CD8-positive, alpha-beta memory T cell (primary cell): ENCODE results near the gene HORMAD1. TPM values are rescaled to one million over a fixed set of nuclear protein-coding genes. Genes with fewer than 3 reads are reported as not detected.

ENCODE experiments used
- CTCF ChIA-PET: fragments of 350-600 bp; sonication (Branson Sonifier 250); formaldehyde crosslinking; loops from one replicate; lab custom pipeline; 2021; ENCODE audit warnings: antibody characterized with exemption; lab: Charles Lee
- POLR2A ChIA-PET: fragments of 350-600 bp; sonication (Branson Sonifier 250); formaldehyde crosslinking; loops from one replicate; lab custom pipeline; 2021; ENCODE audit warnings: antibody characterized with exemption; lab: Charles Lee
- DNase-seq, 5 donors: peaks; one replicate each; pipeline versions ENCODE4 v3.0.0 to v3.0.0-alpha.2; 2020 to 2022; ENCODE audit warnings: mixed read lengths in 1 of 5
- H3K27ac ChIP-seq: one replicate; pipeline ENCODE4 v1.7.0; 2013; ENCODE audit warnings: low read depth, mild to moderate bottlenecking, low read length, moderate library complexity
- H3K27me3 ChIP-seq: 2 replicates; pipeline ENCODE4 v1.7.0; 2013; ENCODE audit warnings: low read length, mild to moderate bottlenecking; ENCODE audit not compliant: insufficient read depth, poor library complexity, severe bottlenecking
- H3K36me3 ChIP-seq: 2 replicates; pipeline ENCODE4 v1.7.0; 2013; ENCODE audit warnings: mild to moderate bottlenecking, low read length, moderate library complexity; ENCODE audit not compliant: insufficient read depth
- H3K4me1 ChIP-seq: 2 replicates; pipeline ENCODE4 v1.7.0; 2013; ENCODE audit warnings: mild to moderate bottlenecking, low read length, moderate library complexity; ENCODE audit not compliant: insufficient read depth
- H3K4me3 ChIP-seq: 2 replicates; pipeline ENCODE4 v1.7.0; 2013; ENCODE audit warnings: mild to moderate bottlenecking, low read length
- H3K9me3 ChIP-seq: 2 replicates; pipeline ENCODE4 v1.7.0; 2013; ENCODE audit warnings: mild to moderate bottlenecking, low read length
- H3K27ac Mint-ChIP-seq, 8 donors: one replicate each; pipeline ENCODE4 v1.8.0; 2020 to 2021; ENCODE audit warnings: mixed read lengths in 8 of 8, mild to moderate bottlenecking in 6 of 8, inconsistent platforms in 3 of 8, moderate library complexity in 3 of 8
- H3K27me3 Mint-ChIP-seq, 2 donors: one replicate each; pipeline ENCODE4 v1.8.0; 2020 to 2021; ENCODE audit warnings: mixed read lengths in 2 of 2, mild to moderate bottlenecking in 1 of 2, moderate library complexity in 1 of 2
- H3K36me3 Mint-ChIP-seq, 3 donors: one replicate each; pipeline ENCODE4 v1.8.0; 2020 to 2021; ENCODE audit warnings: mixed read lengths in 3 of 3, inconsistent platforms in 1 of 3, mild to moderate bottlenecking in 1 of 3
- H3K4me1 Mint-ChIP-seq, 3 donors: one replicate each; pipeline ENCODE4 v1.8.0; 2020 to 2021; ENCODE audit warnings: mixed read lengths in 3 of 3, inconsistent platforms in 1 of 3, mild to moderate bottlenecking in 1 of 3
- H3K4me3 Mint-ChIP-seq, 7 donors: one replicate each; pipeline ENCODE4 v1.8.0; 2020 to 2021; ENCODE audit warnings: mixed read lengths in 7 of 7, mild to moderate bottlenecking in 6 of 7, moderate library complexity in 4 of 7, inconsistent platforms in 2 of 7
- H3K9me3 Mint-ChIP-seq, 5 donors: one replicate each; pipeline ENCODE4 v1.8.0; 2020 to 2022; ENCODE audit warnings: mixed read lengths in 5 of 5, mild to moderate bottlenecking in 3 of 5, moderate library complexity in 2 of 5, inconsistent platforms in 1 of 5
- polyA plus RNA-seq: library from polyadenylated mRNA; unstranded; fragments of 300-500 nt; fragmentation: Illumina TruSeq; gene quantifications from one replicate; pipeline ENCODE4 v1.2.3, GENCODE V29; 2021
- total RNA-seq, 2 experiments: library from RNA; stranded (reverse); gene quantifications; one replicate each; pipeline ENCODE4 v1.2.3, GENCODE V29; 2021

Gene HORMAD1
- total and polyA plus RNA-seq, 3 experiments from 2014 or later = not detected

- CTCF ChIA-PET = no interaction called here
Measured at GRCh38 chr1:150649441-150650075, 71.1 kb downstream of the HORMAD1 start.

More at GRCh38 chr1:150649441-150650075, 71.1 kb downstream of the HORMAD1 start:
- peaks cover 2 to 7% (median 6%) of the 10 kb centered on the region in 3 donors for H3K4me1 Mint-ChIP-seq
- Histone ChIP-seq H3K27ac (no peak overlapping the region), H3K9me3 (no peaks in the 10 kb centered on the region), H3K4me3 (no peak overlapping the region), H3K36me3 (peaks cover 39% of the 10 kb centered on the region), H3K27me3 (no peaks in the 10 kb centered on the region), H3K4me1 (no peaks in the 10 kb centered on the region)
- H3K4me3 Mint-ChIP-seq = no peak overlapping the region
- DNase-seq = no peak
- peaks cover 0 to 2% of the 10 kb centered on the region in 2 donors for H3K27me3 Mint-ChIP-seq
- H3K9me3 Mint-ChIP-seq = no peaks in the 10 kb centered on the region
- no peak overlapping the region for H3K27ac Mint-ChIP-seq
- POLR2A ChIA-PET = no interaction called here
- H3K36me3 Mint-ChIP-seq = peaks cover 0 to 61% (median 8%) of the 10 kb centered on the region in 3 donors

Other genes starting within 250 kb of the HORMAD1 start
- gene TARS2, start 233.5 kb downstream of the HORMAD1 start, total RNA-seq = 10 to 100 TPM; 49.7 to 51.2 TPM
- gene TARS2, start 233.5 kb downstream of the HORMAD1 start, polyA plus RNA-seq = 29.0 TPM
- 1 to 10 TPM; 1.3 to 1.5 TPM for gene ECM1, start 212.8 kb downstream of the HORMAD1 start, total RNA-seq
- 0.09 TPM for gene ECM1, start 212.8 kb downstream of the HORMAD1 start, polyA plus RNA-seq
- gene FALEC, start 205.1 kb downstream of the HORMAD1 start, total RNA-seq = not detected
- gene FALEC, start 205.1 kb downstream of the HORMAD1 start, polyA plus RNA-seq = not detected
- under 1 TPM; 0.22 to 0.31 TPM for gene ADAMTSL4, start 171.5 kb downstream of the HORMAD1 start, total RNA-seq
- gene ADAMTSL4, start 171.5 kb downstream of the HORMAD1 start, polyA plus RNA-seq = not detected
- 100 to 1,000 TPM; 211 to 216 TPM for gene MCL1, start 141.3 kb downstream of the HORMAD1 start, total RNA-seq
- gene MCL1, start 141.3 kb downstream of the HORMAD1 start, polyA plus RNA-seq = 168 TPM
- gene ENSA, start 91.3 kb downstream of the HORMAD1 start, total RNA-seq = 100 to 1,000 TPM; 249 to 252 TPM
- gene ENSA, start 91.3 kb downstream of the HORMAD1 start, polyA plus RNA-seq = 72.5 TPM
- gene GOLPH3L, start 23.7 kb downstream of the HORMAD1 start, total RNA-seq = 10 to 100 TPM; 18.1 to 20.0 TPM
- 23.1 TPM for gene GOLPH3L, start 23.7 kb downstream of the HORMAD1 start, polyA plus RNA-seq
- gene CTSS, start 44.9 kb upstream of the HORMAD1 start, total RNA-seq = 10 to 100 TPM; 30.9 to 31.2 TPM
- gene CTSS, start 44.9 kb upstream of the HORMAD1 start, polyA plus RNA-seq = 151 TPM
- 1 to 10 TPM; 2.1 to 2.7 TPM for gene CTSK, start 87.4 kb upstream of the HORMAD1 start, total RNA-seq
- gene CTSK, start 87.4 kb upstream of the HORMAD1 start, polyA plus RNA-seq = 0.54 TPM
- 10 to 100 TPM; 35.7 to 40.3 TPM for gene ARNT, start 155.7 kb upstream of the HORMAD1 start, total RNA-seq
- 20.3 TPM for gene ARNT, start 155.7 kb upstream of the HORMAD1 start, polyA plus RNA-seq
- not detected for gene CTXND2, start 166.2 kb upstream of the HORMAD1 start, total RNA-seq
- gene CTXND2, start 166.2 kb upstream of the HORMAD1 start, polyA plus RNA-seq = not detected
- gene SETDB1, start 205.5 kb upstream of the HORMAD1 start, total RNA-seq = 10 to 100 TPM; 45.4 to 47.5 TPM
- gene SETDB1, start 205.5 kb upstream of the HORMAD1 start, polyA plus RNA-seq = 15.5 TPM